ENCODE measurements around the gene ZNG1A. TPM values are rescaled to one million over a fixed set of nuclear protein-coding genes. Genes with fewer than 3 reads are reported as not detected.
"Not testable (repeated sequence)": the region's sequence is repeated elsewhere in the genome, so short reads cannot be mapped to it uniquely, and the experiment has no call there.

ZNG1A gene
- total and polyA plus RNA-seq, 2 donors (not counting 1 experiment from before 2014, with no cell fraction given) = 17.7 to 32.3 TPM

DNA sequence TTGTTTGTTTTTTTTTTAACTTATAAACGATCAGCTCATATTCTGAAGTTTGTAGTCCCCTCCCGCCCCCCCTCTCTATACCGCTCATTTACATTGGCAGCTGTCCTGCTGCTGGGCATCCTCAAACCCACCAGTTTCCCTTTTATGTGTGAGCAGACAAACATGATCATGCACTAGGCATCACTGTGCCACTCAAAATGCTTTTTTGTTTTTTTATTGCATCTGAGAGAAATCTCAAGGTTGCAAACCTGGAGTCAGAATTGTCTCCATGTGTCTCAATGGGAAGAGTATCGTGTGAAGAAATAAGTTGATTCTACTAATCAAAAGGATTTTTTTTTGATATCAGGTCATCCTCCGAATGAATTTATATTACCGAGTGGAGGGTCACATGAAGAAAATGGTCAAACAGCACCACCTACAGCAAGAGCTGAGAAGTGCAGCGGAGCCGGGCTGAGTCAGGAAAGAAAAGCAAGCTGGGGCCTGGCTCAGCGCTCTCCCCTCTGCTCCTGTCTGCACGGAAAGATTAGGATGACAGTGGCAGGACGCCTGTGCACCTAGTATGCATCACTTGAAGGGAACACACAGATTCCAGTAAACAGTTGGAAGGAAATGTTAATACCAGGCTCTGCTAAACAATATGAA lies 90.3 kb downstream of the ZNG1A start:
- not testable (repeated sequence) for H4K20me1 ChIP-seq (ENCODE audit: control insufficient read depth, extremely low read depth, insufficient read depth, low read length); DNase-seq (ENCODE audit: low read depth in 2 of 2); H3K4me3 ChIP-seq (replicated peaks in 1 of 4; ENCODE audit: control extremely low read depth in 1 of 4, insufficient read depth in 1 of 4, low read depth in 3 of 4, low read length in 4 of 4); H3K9me3 ChIP-seq (ENCODE audit: control insufficient read depth, insufficient read depth, low read depth, low read length); H3K4me1 ChIP-seq (ENCODE audit: control insufficient read depth, extremely low read depth, insufficient read depth, low read length); H2AFZ ChIP-seq (ENCODE audit: low read length); H3K36me3 ChIP-seq (ENCODE audit: control insufficient read depth, insufficient read depth, low read length); H3K79me2 ChIP-seq (ENCODE audit: control insufficient read depth, insufficient read depth, low read length); H3K27ac ChIP-seq (ENCODE audit: insufficient read depth, low read length); H3K27me3 ChIP-seq (ENCODE audit: control insufficient read depth, insufficient read depth, low read length); H3K4me2 ChIP-seq (ENCODE audit: extremely low read depth, insufficient read depth, low read length); H3K9ac ChIP-seq (ENCODE audit: insufficient read depth, low read length)

DNA sequence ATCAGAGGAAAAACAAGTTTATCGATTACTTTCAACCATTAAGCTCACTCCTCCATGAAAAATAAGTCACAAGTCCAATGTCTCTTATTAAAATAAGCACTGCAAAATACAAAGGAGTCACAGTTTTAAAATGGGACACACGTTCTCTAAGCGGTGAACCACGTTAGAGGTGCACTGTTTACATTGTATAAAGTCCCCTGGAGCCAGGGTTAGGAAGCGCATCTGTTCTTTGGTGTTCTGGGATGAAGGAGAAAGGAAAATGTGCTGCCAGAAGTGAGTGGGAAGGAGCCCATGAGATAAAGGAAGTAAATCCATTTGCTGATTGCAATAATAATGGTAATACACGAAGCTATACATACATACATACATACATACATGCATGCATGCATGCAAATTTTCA lies 91.0 kb downstream of the ZNG1A start:
- H3K9ac ChIP-seq (ENCODE audit: insufficient read depth, low read length); H3K36me3 ChIP-seq (ENCODE audit: control insufficient read depth, insufficient read depth, low read length): not testable (repeated sequence)

DNA sequence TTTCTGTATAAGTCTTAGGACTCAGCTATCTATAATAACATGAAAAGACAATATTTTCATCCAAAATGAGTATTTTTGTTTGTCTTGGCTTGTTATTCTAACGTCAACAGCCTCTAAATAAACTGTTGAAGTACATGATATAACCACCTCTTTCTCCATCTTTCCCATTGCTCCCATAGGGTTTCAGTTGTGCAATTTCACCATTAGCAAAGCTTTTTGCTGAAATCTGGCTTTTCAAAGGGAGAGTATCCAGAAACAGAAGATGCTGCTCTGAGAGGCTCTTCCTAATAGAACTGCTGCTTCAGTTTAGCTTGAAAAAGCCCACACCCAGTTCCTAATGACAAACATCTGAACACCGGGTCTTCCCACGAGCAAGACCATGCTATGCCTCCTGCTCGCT lies 91.8 kb downstream of the ZNG1A start:
- not testable (repeated sequence) for H3K27me3 ChIP-seq (ENCODE audit: control insufficient read depth, insufficient read depth, low read length); H4K20me1 ChIP-seq (ENCODE audit: control insufficient read depth, extremely low read depth, insufficient read depth, low read length); DNase-seq (ENCODE audit: low read depth in 2 of 2); H3K4me2 ChIP-seq (ENCODE audit: extremely low read depth, insufficient read depth, low read length); H2AFZ ChIP-seq (ENCODE audit: low read length); H3K4me1 ChIP-seq (ENCODE audit: control insufficient read depth, extremely low read depth, insufficient read depth, low read length); H3K79me2 ChIP-seq (ENCODE audit: control insufficient read depth, insufficient read depth, low read length); H3K27ac ChIP-seq (ENCODE audit: insufficient read depth, low read length); H3K36me3 ChIP-seq (ENCODE audit: control insufficient read depth, insufficient read depth, low read length); H3K4me3 ChIP-seq (replicated peaks in 1 of 4; ENCODE audit: control extremely low read depth in 1 of 4, insufficient read depth in 1 of 4, low read depth in 3 of 4, low read length in 4 of 4); H3K9ac ChIP-seq (ENCODE audit: insufficient read depth, low read length); H3K9me3 ChIP-seq (ENCODE audit: control insufficient read depth, insufficient read depth, low read depth, low read length)

More for the DNA sequence above, 91.0 kb downstream of the ZNG1A start:
- H3K4me1 ChIP-seq (ENCODE audit: control insufficient read depth, extremely low read depth, insufficient read depth, low read length); H3K4me3 ChIP-seq (replicated peaks in 1 of 4; ENCODE audit: control extremely low read depth in 1 of 4, insufficient read depth in 1 of 4, low read depth in 3 of 4, low read length in 4 of 4); H3K9me3 ChIP-seq (ENCODE audit: control insufficient read depth, insufficient read depth, low read depth, low read length); H3K79me2 ChIP-seq (ENCODE audit: control insufficient read depth, insufficient read depth, low read length); H3K4me2 ChIP-seq (ENCODE audit: extremely low read depth, insufficient read depth, low read length); H3K27ac ChIP-seq (ENCODE audit: insufficient read depth, low read length); H3K27me3 ChIP-seq (ENCODE audit: control insufficient read depth, insufficient read depth, low read length); H4K20me1 ChIP-seq (ENCODE audit: control insufficient read depth, extremely low read depth, insufficient read depth, low read length); DNase-seq (ENCODE audit: low read depth in 2 of 2); H2AFZ ChIP-seq (ENCODE audit: low read length): not testable (repeated sequence)

DNA sequence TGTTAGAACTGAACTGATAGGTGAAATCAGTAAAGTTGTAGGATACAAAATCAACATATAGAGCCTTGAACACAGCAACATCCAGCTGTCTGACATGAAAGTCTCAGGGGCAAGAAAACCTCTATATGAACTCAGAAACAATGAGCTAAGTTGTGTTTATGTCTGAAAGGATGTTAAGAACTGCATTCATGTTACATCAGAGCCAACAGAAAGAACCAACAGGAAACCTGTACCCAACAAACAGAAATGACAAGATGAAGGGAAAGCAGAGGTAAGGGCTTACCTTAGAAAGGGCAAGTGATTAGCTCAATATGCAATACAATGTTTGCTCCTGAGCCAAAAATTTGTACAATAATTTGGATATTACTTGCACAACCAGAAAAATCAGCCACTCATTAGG lies 92.2 kb downstream of the ZNG1A start:
- not testable (repeated sequence) for H3K27ac ChIP-seq (ENCODE audit: insufficient read depth, low read length); H3K36me3 ChIP-seq (ENCODE audit: control insufficient read depth, insufficient read depth, low read length); H3K4me1 ChIP-seq (ENCODE audit: control insufficient read depth, extremely low read depth, insufficient read depth, low read length); H2AFZ ChIP-seq (ENCODE audit: low read length); H3K27me3 ChIP-seq (ENCODE audit: control insufficient read depth, insufficient read depth, low read length); H4K20me1 ChIP-seq (ENCODE audit: control insufficient read depth, extremely low read depth, insufficient read depth, low read length); DNase-seq (ENCODE audit: low read depth in 2 of 2); H3K4me3 ChIP-seq (replicated peaks in 1 of 4; ENCODE audit: control extremely low read depth in 1 of 4, insufficient read depth in 1 of 4, low read depth in 3 of 4, low read length in 4 of 4); H3K9me3 ChIP-seq (ENCODE audit: control insufficient read depth, insufficient read depth, low read depth, low read length); H3K79me2 ChIP-seq (ENCODE audit: control insufficient read depth, insufficient read depth, low read length); H3K4me2 ChIP-seq (ENCODE audit: extremely low read depth, insufficient read depth, low read length); H3K9ac ChIP-seq (ENCODE audit: insufficient read depth, low read length)

DNA sequence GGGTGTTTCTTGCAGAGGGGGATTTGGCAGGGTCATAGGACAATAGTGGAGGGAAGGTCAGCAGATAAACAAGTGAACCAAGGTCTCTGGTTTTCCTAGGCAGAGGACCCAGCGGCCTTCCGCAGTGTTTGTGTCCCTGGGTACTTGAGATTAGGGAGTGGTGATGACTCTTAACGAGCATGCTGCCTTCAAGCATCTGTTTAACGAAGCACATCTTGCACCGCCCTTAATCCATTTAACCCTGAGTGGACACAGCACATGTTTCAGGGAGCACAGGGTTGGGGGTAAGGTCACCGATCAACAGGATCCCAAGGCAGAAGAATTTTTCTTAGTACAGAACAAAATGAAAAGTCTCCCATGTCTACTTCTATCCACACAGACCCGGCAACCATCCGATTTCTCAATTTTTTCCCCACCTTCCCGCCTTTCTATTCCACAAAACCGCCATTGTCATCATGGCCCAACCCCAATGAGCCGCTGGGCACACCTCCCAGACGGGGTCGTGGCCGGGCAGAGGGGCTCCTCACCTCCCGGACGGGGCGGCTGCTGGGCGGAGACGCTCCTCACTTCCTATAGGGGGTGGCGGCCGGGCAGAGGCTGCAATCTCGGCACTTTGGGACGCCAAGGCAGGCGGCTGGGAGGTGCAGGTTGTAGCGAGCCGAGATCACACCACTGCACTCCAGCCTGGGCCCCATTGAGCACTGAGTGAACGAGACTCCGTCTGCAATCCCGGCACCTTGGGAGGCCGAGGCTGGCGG lies 95.7 kb downstream of the ZNG1A start:
- not testable (repeated sequence) for H4K20me1 ChIP-seq (ENCODE audit: control insufficient read depth, extremely low read depth, insufficient read depth, low read length); DNase-seq (ENCODE audit: low read depth in 2 of 2); H3K36me3 ChIP-seq (ENCODE audit: control insufficient read depth, insufficient read depth, low read length); H3K9me3 ChIP-seq (ENCODE audit: control insufficient read depth, insufficient read depth, low read depth, low read length); H3K4me3 ChIP-seq (replicated peaks in 1 of 4; ENCODE audit: control extremely low read depth in 1 of 4, insufficient read depth in 1 of 4, low read depth in 3 of 4, low read length in 4 of 4); H3K9ac ChIP-seq (ENCODE audit: insufficient read depth, low read length); H3K4me1 ChIP-seq (ENCODE audit: control insufficient read depth, extremely low read depth, insufficient read depth, low read length); H3K79me2 ChIP-seq (ENCODE audit: control insufficient read depth, insufficient read depth, low read length); H2AFZ ChIP-seq (ENCODE audit: low read length); H3K27me3 ChIP-seq (ENCODE audit: control insufficient read depth, insufficient read depth, low read length); H3K27ac ChIP-seq (ENCODE audit: insufficient read depth, low read length); H3K4me2 ChIP-seq (ENCODE audit: extremely low read depth, insufficient read depth, low read length)

DNA sequence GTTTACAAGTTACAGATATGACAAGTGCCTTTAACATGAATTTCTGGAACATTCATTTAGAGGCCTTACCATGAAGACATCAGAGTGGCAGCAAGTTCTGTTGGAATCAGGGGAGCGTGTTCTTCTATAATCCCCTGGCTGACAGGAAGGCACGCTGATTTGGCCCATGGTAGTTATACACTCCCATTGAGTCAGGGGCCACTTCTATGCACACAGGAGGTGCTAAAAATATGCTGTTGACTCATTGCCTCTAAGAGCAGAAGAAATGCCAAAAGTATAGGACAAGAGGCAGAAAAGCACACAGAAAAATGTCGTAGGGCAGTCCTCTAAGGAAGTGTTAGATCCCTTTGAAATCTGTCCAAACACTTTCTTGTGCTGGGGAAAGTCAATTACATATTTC lies 100.5 kb downstream of the ZNG1A start:
- not testable (repeated sequence) for H3K27ac ChIP-seq (ENCODE audit: insufficient read depth, low read length); H2AFZ ChIP-seq (ENCODE audit: low read length); H3K4me2 ChIP-seq (ENCODE audit: extremely low read depth, insufficient read depth, low read length); H3K79me2 ChIP-seq (ENCODE audit: control insufficient read depth, insufficient read depth, low read length); DNase-seq (ENCODE audit: low read depth in 2 of 2); H3K9ac ChIP-seq (ENCODE audit: insufficient read depth, low read length); H3K4me1 ChIP-seq (ENCODE audit: control insufficient read depth, extremely low read depth, insufficient read depth, low read length); H4K20me1 ChIP-seq (ENCODE audit: control insufficient read depth, extremely low read depth, insufficient read depth, low read length); H3K27me3 ChIP-seq (ENCODE audit: control insufficient read depth, insufficient read depth, low read length); H3K36me3 ChIP-seq (ENCODE audit: control insufficient read depth, insufficient read depth, low read length); H3K9me3 ChIP-seq (ENCODE audit: control insufficient read depth, insufficient read depth, low read depth, low read length); H3K4me3 ChIP-seq (replicated peaks in 1 of 4; ENCODE audit: control extremely low read depth in 1 of 4, insufficient read depth in 1 of 4, low read depth in 3 of 4, low read length in 4 of 4)

DNA sequence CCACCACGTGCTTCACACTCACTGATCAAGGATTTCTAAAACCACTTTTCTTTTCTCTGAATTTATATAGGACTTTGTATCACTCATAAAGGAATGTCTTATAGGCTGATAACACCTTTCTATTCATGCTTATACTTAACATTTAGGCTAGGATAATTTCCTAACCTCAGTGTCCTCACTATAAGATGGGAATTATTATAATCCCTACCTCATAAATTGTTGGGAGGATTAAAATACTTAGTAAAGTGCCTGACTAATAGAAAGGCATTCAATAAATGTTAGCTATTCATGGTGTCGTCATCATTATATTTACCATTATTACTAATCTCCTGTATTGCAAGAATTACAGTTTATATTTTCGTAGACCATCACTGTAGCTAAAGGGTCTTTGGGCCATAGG lies 102.5 kb downstream of the ZNG1A start:
- not testable (repeated sequence) for H3K9me3 ChIP-seq (ENCODE audit: control insufficient read depth, insufficient read depth, low read depth, low read length); H3K4me3 ChIP-seq (replicated peaks in 1 of 4; ENCODE audit: control extremely low read depth in 1 of 4, insufficient read depth in 1 of 4, low read depth in 3 of 4, low read length in 4 of 4); DNase-seq (ENCODE audit: low read depth in 2 of 2)

More for the DNA sequence above, 102.5 kb downstream of the ZNG1A start:
- H2AFZ ChIP-seq (ENCODE audit: low read length); H3K27ac ChIP-seq (ENCODE audit: insufficient read depth, low read length); H3K36me3 ChIP-seq (ENCODE audit: control insufficient read depth, insufficient read depth, low read length); H3K4me1 ChIP-seq (ENCODE audit: control insufficient read depth, extremely low read depth, insufficient read depth, low read length); H3K9ac ChIP-seq (ENCODE audit: insufficient read depth, low read length); H4K20me1 ChIP-seq (ENCODE audit: control insufficient read depth, extremely low read depth, insufficient read depth, low read length); H3K27me3 ChIP-seq (ENCODE audit: control insufficient read depth, insufficient read depth, low read length); H3K4me2 ChIP-seq (ENCODE audit: extremely low read depth, insufficient read depth, low read length); H3K79me2 ChIP-seq (ENCODE audit: control insufficient read depth, insufficient read depth, low read length): not testable (repeated sequence)

All from fibroblast of lung (primary cell).